Measurements from ENCODE around the gene FBLN1.
"Not testable (repeated sequence)": the region's sequence is repeated elsewhere in the genome, so short reads cannot be mapped to it uniquely, and the experiment has no call there.

The FBLN1 gene

GRCh38 chr22:45477366-45478107 lies 25.1 kb upstream of the FBLN1 start:
- DNase-seq (ENCODE audit: low read depth in 2 of 2) = no peak

DNA sequence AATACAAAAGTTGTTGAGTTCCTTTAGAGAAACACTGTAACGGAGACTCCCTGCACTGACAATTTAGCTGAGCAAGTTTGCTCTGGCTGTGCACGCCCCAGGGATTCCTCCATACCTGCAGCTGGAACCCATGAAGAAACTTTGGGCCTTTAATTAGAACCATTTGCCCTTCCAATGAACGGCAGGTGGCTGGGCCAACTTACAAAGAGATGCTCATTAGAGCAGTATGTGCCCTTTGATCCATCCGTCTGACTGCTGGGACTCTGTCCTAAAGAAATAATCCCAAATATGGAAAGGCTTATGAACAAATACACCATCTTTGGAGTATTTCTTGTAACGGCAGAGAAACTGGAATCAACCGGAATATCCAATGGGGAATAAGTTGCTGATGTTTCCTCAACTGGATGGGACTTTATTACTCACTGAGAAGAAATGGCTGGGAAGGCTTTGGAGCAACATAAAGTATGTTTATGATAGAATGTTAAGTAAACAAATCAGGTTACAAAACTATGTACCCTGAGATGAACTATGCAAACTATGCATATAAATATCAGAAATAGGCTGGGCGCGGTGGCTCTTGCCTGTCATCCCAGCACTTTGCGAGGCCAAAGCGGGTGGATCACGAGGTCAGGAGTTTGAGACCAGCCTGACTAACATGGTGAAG lies 24.4 kb upstream of the FBLN1 start:
- no peak for DNase-seq (ENCODE audit: low read depth in 2 of 2)

- no peak for DNase-seq (ENCODE audit: low read depth in 2 of 2)
Observed at GRCh38 chr22:45480717-45481116, 22.0 kb upstream of the FBLN1 start.

DNA sequence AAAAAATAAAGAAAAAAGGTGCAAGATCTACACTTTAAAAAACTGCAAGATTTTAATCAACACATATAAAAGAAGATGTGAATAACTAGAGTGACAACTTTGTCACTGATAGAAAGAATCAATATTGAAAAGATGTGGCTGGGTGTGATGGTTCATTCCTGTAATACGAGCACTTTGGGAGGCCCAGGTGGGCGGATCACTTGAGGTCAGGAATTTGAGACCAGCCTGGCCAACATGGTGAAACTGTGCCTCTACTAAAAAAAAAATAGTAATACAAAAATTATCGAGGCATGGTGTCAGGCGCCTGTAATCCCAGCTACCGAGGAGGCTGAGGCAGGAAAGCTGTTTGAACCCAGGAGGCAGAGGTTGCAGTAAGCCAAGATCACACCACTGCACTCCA lies 21.0 kb upstream of the FBLN1 start:
- DNase-seq (ENCODE audit: low read depth in 2 of 2) = no peak

- no peak for DNase-seq (ENCODE audit: low read depth in 2 of 2)
Observed at GRCh38 chr22:45482169-45482568, 20.5 kb upstream of the FBLN1 start.

GRCh38 chr22:45483319-45483718 lies 19.4 kb upstream of the FBLN1 start:
- no peak for DNase-seq (ENCODE audit: low read depth in 2 of 2)

DNA sequence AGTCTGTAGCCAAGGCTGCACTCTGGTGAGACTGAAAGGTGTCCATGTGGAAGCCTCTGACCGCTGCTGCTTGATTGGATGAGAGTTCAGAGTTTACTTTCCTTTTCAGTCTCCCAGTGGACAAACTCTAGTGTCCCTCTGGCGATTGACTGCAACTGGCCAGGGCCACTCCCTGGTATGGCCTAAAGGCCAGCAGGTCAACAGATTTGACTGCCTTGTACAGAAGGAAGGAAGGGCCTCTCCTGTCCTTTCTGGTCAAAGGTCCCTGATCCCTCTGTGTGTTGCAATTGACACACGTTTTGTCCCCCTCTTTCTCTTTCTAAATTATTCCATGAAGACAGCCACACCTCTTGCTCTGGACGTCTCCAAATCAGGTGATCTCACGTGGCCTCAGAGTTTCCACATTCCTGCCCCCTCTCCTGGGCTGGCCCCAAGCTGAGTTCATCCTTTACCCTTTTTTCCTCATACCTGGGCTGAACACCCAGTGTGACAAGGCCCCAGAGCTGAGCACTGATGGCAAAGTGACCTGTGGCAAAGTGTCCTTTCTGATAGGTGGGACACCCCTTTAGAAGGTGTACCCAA lies 18.7 kb upstream of the FBLN1 start:
- DNase-seq (ENCODE audit: low read depth in 2 of 2) = no peak

DNA sequence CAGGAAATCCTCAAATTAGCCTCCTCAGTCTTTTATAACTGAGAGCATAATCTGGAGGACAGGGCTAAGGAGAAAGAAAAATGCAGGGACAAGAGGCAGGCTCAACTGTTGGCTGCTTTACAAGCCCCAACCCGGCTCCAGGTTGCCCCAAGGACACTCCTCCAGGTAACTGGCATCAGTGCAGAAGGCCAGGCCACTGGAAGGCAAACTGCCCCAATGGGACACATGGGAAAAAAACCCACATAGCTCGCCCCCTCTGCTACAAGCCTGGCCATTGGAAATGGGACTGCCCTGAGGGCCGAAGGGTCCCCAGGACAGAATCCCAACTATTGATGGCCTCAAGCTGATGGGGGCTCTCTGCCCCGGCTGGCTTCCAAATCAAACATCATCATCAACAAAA lies 17.9 kb upstream of the FBLN1 start:
- DNase-seq (ENCODE audit: low read depth in 2 of 2) = no peak

GRCh38 chr22:45485261-45485660 lies 17.4 kb upstream of the FBLN1 start:
- DNase-seq (ENCODE audit: low read depth in 2 of 2) = no peak

DNA sequence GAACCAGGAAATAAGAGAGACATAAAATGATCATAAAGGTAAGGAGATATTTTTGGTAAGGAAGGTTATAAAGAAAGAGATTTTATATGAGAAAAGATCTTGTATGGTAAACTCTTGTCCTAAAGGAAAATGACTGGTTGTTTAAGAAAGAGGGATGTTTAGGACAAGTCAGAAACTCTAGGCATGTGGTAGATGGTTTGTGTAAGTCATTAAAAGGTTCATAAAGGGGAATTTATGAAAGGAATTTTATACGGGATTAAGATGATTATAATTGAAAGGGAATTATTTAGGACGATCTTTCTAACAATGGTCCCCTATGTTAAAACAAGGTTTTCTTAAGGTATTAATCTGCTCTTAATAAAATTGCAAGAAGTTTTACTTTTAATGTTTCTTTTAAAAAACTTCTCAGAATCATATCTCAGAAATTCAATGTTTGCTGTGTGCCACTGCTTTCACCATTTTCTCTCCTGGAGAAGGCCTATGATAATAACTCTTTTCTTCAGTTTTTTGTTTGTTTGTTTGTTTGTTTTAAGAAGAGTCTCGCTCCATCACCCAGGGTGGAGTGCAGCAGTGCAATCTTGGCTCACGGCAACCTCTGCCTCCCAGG lies 13.8 kb upstream of the FBLN1 start:
- DNase-seq (ENCODE audit: low read depth in 2 of 2) = no peak

DNA sequence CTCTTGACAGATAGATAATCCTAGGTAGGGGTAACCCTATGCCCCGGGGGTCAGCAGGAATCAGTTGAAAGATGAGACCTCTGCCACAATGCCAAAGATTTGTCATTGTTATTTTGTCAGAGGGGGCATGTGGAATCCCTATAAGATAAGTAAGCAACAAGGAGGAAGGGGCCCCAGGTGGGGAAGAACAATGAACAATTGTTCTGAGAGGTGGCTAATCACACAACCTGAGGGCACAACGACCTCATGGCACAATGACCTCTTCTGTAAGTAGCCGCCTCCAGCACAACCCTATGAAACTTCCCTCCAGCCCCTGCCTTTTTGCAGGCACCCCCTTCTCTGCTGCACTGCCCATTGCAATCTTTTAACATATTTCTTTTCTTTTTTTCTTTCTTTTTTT lies 11.8 kb upstream of the FBLN1 start:
- DNase-seq (ENCODE audit: low read depth in 2 of 2) = no peak

DNA sequence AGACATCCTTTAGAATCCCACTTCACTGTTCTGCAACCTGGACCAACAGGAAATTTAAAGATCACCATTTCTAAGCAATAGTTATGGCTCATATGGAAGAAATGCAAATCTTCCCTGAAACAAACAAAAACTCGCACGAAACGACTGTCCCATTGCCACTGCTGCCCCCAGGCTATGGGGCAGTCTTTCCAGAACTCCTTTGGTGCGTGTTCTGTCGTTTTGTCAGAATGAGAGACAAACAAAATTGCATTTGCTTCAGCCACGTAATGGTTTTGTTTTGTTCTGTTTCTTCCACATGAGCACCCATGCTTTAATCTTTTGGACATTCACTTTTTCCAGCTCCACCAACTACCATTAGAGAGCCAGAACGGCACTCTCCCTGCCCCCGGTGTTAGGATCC lies 10.8 kb upstream of the FBLN1 start:
- no peak for DNase-seq (ENCODE audit: low read depth in 2 of 2)

DNA sequence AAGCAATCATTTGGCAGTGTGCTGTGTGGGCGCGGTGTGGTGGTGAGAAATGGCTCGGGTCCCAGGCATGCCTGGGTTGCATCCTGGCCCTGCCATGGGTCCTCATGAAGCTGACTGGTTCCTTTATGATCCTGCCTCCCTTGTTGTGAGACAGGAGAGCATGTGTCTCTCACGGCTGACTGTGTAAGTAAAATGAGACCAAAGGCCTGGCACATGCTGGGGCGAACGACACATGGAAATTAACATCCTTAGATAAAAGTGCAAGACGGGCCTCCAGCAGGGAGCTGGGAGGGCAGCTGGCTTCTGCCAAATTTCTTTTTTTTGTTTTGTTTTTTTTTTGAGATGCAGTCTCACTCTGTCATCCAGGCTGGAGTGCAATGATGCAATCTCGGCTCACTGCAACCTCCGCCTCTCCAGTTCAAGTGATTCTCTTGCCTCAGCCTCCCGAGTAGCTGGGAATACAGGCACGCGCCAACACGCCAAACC lies 9.4 kb upstream of the FBLN1 start:
- no peak for DNase-seq (ENCODE audit: low read depth in 2 of 2)

DNA sequence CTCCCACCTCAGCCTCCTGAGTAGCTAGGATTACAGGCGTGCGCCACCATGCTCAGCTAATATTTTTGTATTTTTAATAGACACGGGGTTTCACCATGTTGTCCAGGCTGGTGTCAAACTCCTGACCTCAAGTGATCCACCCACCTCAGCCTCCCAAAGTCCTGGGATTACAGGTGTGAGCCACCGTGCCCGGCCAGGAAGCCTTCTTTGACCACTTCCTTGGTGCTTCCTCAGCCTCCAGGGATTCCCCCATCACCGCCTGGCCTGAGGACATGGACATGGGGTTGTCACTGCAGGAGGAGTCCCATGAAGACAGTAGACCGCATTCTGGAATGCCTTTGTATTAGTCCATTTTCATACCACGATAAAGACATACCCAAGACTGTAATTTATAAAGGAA lies 8.4 kb upstream of the FBLN1 start:
- DNase-seq (ENCODE audit: low read depth in 2 of 2) = not testable (repeated sequence)

DNA sequence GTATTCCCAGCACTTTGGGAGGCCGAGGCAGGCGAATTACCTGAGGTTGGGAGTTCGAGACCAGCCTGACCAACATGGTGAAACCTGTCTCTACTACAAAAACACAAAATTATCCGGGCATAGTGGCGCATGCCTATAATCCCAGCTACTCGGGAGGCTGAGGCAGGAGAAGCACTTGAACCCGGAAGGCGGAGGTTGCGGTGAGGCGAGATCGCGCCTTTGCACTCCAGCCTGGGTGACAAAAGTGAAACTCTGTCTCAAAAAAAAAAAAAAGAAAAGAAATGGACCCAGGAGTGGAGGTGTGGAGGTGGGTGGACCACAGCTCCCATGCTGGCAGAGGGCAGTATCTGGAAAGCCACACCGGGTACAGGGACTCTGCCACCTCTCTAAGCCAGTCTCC lies 7.1 kb upstream of the FBLN1 start:
- not testable (repeated sequence) for DNase-seq (ENCODE audit: low read depth in 2 of 2)

DNA sequence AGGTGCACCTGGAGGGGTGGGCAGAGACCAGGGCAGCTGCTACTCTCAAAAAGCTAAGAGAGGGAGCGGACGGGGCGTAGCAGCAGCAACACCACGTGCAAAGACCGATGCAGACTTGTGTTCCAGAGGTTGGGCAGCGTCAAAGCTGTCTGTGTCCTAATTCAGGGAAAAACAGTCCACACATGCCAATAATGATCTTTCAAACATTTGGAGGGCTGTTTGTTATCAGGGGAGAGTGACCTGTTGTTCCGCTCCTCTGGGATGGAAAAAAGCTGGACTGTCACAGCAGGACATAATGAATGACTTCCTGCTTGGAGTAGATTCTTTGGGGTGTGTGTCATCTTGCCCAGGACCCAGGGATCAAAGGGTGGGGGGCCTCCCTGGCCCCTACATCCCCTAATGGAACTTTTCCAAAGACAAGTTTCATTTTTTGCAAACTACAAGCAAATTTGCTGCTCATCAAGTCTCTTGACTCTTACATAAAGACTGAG lies 6.2 kb upstream of the FBLN1 start:
- DNase-seq (ENCODE audit: low read depth in 2 of 2) = no peak

DNA sequence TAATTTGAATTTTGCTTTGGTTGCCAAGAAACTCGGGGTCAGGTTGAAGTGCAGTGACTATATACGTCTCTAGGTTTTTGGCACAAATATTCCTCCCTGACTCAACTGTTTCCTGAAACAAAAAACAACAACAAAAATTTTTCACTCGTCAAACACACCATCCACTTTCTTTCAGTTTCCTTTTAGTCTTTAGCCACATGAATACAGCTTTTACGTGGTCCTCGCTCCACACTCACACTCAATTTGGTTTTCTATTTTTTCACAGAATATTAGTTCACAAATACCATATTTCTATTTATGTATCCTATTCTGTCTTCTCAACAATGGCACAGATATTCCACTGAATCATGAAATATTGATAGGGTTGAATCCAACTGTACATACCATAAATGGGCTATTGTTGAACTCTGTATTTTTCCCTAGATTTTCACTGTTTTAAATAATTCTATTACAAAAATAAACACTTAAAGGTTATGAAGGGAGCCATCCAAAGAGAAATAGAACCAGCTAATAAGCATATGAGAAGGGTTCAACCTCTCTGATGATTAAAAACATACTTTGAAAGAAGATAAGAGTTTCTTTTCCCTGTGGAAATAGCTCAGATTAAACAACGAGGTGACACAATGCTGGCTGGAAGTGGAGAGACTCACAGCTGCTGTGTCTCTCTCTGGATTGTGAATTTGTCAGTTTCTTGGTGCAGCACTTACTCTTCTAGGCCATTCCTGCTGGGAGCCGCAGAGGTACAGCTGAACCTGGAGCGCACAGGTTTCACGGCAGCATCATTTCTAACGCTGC lies 5.1 kb upstream of the FBLN1 start:
- no peak for DNase-seq (ENCODE audit: low read depth in 2 of 2)

- no peak for DNase-seq (ENCODE audit: low read depth in 2 of 2)
Observed at GRCh38 chr22:45499746-45500145, 2.9 kb upstream of the FBLN1 start.

DNA sequence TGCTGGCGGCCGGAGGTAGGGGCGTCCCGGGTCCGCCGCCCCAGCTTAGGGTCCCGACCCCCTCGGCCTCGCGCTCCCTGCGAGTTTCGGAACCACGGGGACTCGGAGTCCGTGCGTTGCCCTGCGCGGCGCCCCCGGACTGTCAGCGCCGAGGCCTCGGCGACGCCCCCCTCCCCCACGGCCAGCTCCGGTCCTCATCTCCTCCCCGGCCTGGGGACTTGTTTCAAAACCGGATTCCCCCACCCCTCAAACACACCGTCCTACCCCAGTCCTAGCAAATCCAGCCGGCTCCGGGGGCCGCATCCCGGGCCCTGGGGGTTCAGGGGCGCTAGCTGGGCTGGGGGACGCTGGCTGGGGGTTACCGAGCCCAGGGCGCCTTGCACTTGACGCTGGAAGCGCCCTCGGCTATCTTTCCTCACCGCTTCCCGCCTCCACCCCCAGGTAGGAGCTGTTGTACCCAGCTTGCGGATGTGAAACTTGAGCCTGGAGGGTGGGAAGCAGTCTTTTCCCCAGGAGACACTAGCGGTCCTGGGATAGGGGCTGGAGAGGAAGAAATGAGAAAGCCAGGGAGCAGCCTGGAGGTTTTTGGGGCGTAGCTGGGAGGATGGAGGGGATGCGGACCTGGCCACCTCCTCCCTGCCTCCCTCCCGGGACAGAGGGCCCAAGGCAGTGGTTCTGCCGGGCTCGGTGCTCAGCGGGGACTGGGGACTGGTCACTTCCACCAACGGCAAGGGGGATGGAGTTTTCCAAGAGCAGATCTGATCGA lies 550 bp downstream of the FBLN1 start:
- no peak for DNase-seq (ENCODE audit: low read depth in 2 of 2)

DNA sequence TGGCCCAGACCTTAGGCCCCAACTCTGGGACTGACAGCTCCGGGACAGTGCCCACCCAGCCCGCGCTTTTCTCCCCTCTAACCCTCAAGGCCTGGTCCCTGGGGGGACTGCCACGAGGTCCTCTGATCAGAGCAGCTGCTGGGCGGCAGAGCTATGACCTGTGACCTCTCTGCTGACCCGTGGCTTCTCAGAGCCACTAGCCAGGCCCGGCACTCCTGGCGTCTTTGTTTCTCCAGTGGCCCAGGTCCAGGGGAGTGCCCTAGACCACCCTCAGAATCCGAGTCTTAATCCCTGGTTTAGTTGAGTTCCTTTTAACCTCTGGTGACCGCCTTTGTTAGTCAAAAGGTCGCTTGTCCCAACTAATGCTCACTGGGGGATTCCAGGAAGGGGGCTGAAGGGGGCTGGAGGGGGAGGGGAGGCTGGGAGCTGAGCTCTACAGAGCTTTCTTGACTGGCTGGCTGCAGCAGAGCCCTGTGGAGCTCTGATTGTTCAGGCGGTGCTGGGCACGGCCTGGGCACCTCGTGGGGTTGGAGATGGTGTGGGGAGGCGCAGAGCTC lies 1.2 kb downstream of the FBLN1 start:
- DNase-seq (ENCODE audit: low read depth in 2 of 2) = no peak
